ENCODE data around the gene B9D1. TPM values are rescaled to one million over a fixed set of nuclear protein-coding genes. Genes with fewer than 3 reads are reported as not detected.

Gene B9D1
- total RNA-seq, 8 experiments from 2014 or later, result 22.5 to 48.1 (median 36.5) TPM

GRCh38 chr17:19304751-19305150, 57.8 kb downstream of the B9D1 start:
- 83 to 100% (median 100%) methylated on average over 1 to 4 of the region's 5 CpGs; no CpG with 5 or more reads in 4 of the 10 experiments for WGBS, 10 experiments
- H3K27ac ChIP-seq, result no peak overlapping the region
- in situ Hi-C loops (cut with MboI; ENCODE audit: low pct_unique_long_range_greater_than_20kb in 2 of 9, low sequenced_read_pairs in 9 of 9, unreplicated experiment in 9 of 9), result no loop called here
- no peak overlapping the region for H3K4me3 ChIP-seq
- ATAC-seq (replicated peaks in 6 of 8), result no peak
- peaks cover 0 to 3% of the 10 kb centered on the region in 2 donors for H3K4me1 ChIP-seq (replicated peaks in 1 of 2)

- WGBS, 10 experiments, result 80 to 100% (median 82%) methylated on average over 2 to 4 of the region's 7 CpGs; no CpG with 5 or more reads in 6 of the 10 experiments
- Histone ChIP-seq H3K4me3 (no peak overlapping the region), H3K27ac (no peak overlapping the region), H3K4me1 (replicated peaks in 1 of 2) (peaks cover 3 to 8% of the 10 kb centered on the region in 2 donors)
- in situ Hi-C loops (cut with MboI; ENCODE audit: low pct_unique_long_range_greater_than_20kb in 2 of 9, low sequenced_read_pairs in 9 of 9, unreplicated experiment in 9 of 9), result no loop called here
- ATAC-seq (replicated peaks in 6 of 8), result peak in 5 of 8 experiments; percentile 44 to 82 (median 64)
These were observed 58.3 kb downstream of the B9D1 start for GRCh38 chr17:19304209-19304608.

GRCh38 chr17:19303367-19303776, 59.2 kb downstream of the B9D1 start:
- 98 to 100% (median 100%) methylated on average over 2 to 5 of the region's 9 CpGs; no CpG with 5 or more reads in 7 of the 10 experiments for WGBS, 10 experiments
- Histone ChIP-seq H3K4me3 (no peak overlapping the region), H3K4me1 (replicated peaks in 1 of 2) (peaks cover 6 to 10% of the 10 kb centered on the region in 2 donors), H3K27ac (no peak overlapping the region)
- in situ Hi-C loops (cut with MboI; ENCODE audit: low pct_unique_long_range_greater_than_20kb in 2 of 9, low sequenced_read_pairs in 9 of 9, unreplicated experiment in 9 of 9), result no loop called here
- peak in 2 of 8 experiments; percentile 4 to 12 for ATAC-seq (replicated peaks in 6 of 8)

GRCh38 chr17:19302791-19303331, 59.7 kb downstream of the B9D1 start:
- Histone ChIP-seq H3K4me1 (replicated peaks in 1 of 2) (peaks cover 9 to 13% of the 10 kb centered on the region in 2 donors), H3K27ac (peak overlapping the region in 1 of 2 donors; percentile 33), H3K4me3 (no peak overlapping the region)
- ATAC-seq (replicated peaks in 6 of 8), result peak in 2 of 8 experiments; percentile 16 to 48
- WGBS, 10 experiments, result 50 to 100% (median 82%) methylated on average over 1 to 9 of the region's 9 CpGs; no CpG with 5 or more reads in 2 of the 10 experiments
- in situ Hi-C loops (cut with MboI; ENCODE audit: low pct_unique_long_range_greater_than_20kb in 2 of 9, low sequenced_read_pairs in 9 of 9, unreplicated experiment in 9 of 9), result no loop called here

- 60 to 100% (median 97%) methylated on average over 1 to 9 of the region's 9 CpGs; no CpG with 5 or more reads in 3 of the 10 experiments for WGBS, 10 experiments
- H3K27ac ChIP-seq, result no peak overlapping the region
- in situ Hi-C loops (cut with MboI; ENCODE audit: low pct_unique_long_range_greater_than_20kb in 2 of 9, low sequenced_read_pairs in 9 of 9, unreplicated experiment in 9 of 9), result no loop called here
- ATAC-seq (replicated peaks in 6 of 8), result no peak
- H3K4me1 ChIP-seq (replicated peaks in 1 of 2), result peaks cover 9 to 13% of the 10 kb centered on the region in 2 donors
- H3K4me3 ChIP-seq, result no peak overlapping the region
These were observed 60.5 kb downstream of the B9D1 start for GRCh38 chr17:19301973-19302372.

GRCh38 chr17:19301274-19301951, 61.1 kb downstream of the B9D1 start:
- Histone ChIP-seq H3K4me1 (replicated peaks in 1 of 2) (peaks cover 9 to 13% of the 10 kb centered on the region in 2 donors), H3K4me3 (no peak overlapping the region), H3K27ac (no peak overlapping the region)
- 80 to 100% (median 94%) methylated on average over 1 to 2 of the region's 5 CpGs; no CpG with 5 or more reads in 3 of the 10 experiments for WGBS, 10 experiments
- peak in 2 of 8 experiments; percentile 43 to 71 for ATAC-seq (replicated peaks in 6 of 8)
- in situ Hi-C loops (cut with MboI; ENCODE audit: low pct_unique_long_range_greater_than_20kb in 2 of 9, low sequenced_read_pairs in 9 of 9, unreplicated experiment in 9 of 9), result no loop called here

- in situ Hi-C loops (cut with MboI; ENCODE audit: low pct_unique_long_range_greater_than_20kb in 2 of 9, low sequenced_read_pairs in 9 of 9, unreplicated experiment in 9 of 9), result no loop called here
- H3K27ac ChIP-seq, result no peak overlapping the region
- no peak overlapping the region for H3K4me3 ChIP-seq
- H3K4me1 ChIP-seq (replicated peaks in 1 of 2), result peaks cover 9 to 13% of the 10 kb centered on the region in 2 donors
- ATAC-seq (replicated peaks in 6 of 8), result no peak
- 82 to 100% (median 95%) methylated on average over 2 to 6 of the region's 7 CpGs; no CpG with 5 or more reads in 4 of the 10 experiments for WGBS, 10 experiments
These were observed 62.7 kb downstream of the B9D1 start for GRCh38 chr17:19299866-19300265.

- H3K27ac ChIP-seq, result no peak overlapping the region
- in situ Hi-C loops (cut with MboI; ENCODE audit: low pct_unique_long_range_greater_than_20kb in 2 of 9, low sequenced_read_pairs in 9 of 9, unreplicated experiment in 9 of 9), result no loop called here
- no peak overlapping the region for H3K4me3 ChIP-seq
- WGBS, 10 experiments, result 40 to 88% (median 71%) methylated on average over 1 to 4 of the region's 4 CpGs; no CpG with 5 or more reads in 3 of the 10 experiments
- peak in 1 of 8 experiments; percentile 4 for ATAC-seq (replicated peaks in 6 of 8)
- peaks cover 9 to 13% of the 10 kb centered on the region in 2 donors for H3K4me1 ChIP-seq (replicated peaks in 1 of 2)
These were observed 63.2 kb downstream of the B9D1 start for GRCh38 chr17:19299214-19299747.

GRCh38 chr17:19298569-19299213, 63.8 kb downstream of the B9D1 start:
- Histone ChIP-seq H3K27ac (no peak overlapping the region), H3K4me1 (replicated peaks in 1 of 2) (peaks cover 9% of the 10 kb centered on the region in 2 donors), H3K4me3 (no peak overlapping the region)
- in situ Hi-C loops (cut with MboI; ENCODE audit: low pct_unique_long_range_greater_than_20kb in 2 of 9, low sequenced_read_pairs in 9 of 9, unreplicated experiment in 9 of 9), result no loop called here
- peak in 4 of 8 experiments; percentile 16 to 69 (median 42) for ATAC-seq (replicated peaks in 6 of 8)
- WGBS, 10 experiments, result 20 to 85% (median 55%) methylated on average over 3 to 6 of the region's 6 CpGs; no CpG with 5 or more reads in 1 of the 10 experiments

GRCh38 chr17:19296786-19297778, 65.4 kb downstream of the B9D1 start:
- Histone ChIP-seq H3K27ac (no peak overlapping the region), H3K4me1 (replicated peaks in 1 of 2) (peaks cover 9% of the 10 kb centered on the region in 2 donors)
- 58 to 98% (median 88%) methylated on average over 2 to 10 of the region's 11 CpGs for WGBS, 10 experiments

GRCh38 chr17:19295473-19296135, 66.9 kb downstream of the B9D1 start:
- Histone ChIP-seq H3K4me1 (replicated peaks in 1 of 2) (peaks cover 9% of the 10 kb centered on the region in 2 donors), H3K27ac (no peak overlapping the region), H3K4me3 (no peak overlapping the region)
- in situ Hi-C loops (cut with MboI; ENCODE audit: low pct_unique_long_range_greater_than_20kb in 2 of 9, low sequenced_read_pairs in 9 of 9, unreplicated experiment in 9 of 9), result no loop called here
- WGBS, 10 experiments, result 60 to 100% (median 81%) methylated on average over 1 to 6 of the region's 8 CpGs; no CpG with 5 or more reads in 2 of the 10 experiments
- peak in 2 of 8 experiments; percentile 22 to 35 for ATAC-seq (replicated peaks in 6 of 8)

More at GRCh38 chr17:19296786-19297778, 65.4 kb downstream of the B9D1 start:
- ATAC-seq (replicated peaks in 6 of 8), result no peak
- no peak overlapping the region for H3K4me3 ChIP-seq
- in situ Hi-C loops (cut with MboI; ENCODE audit: low pct_unique_long_range_greater_than_20kb in 2 of 9, low sequenced_read_pairs in 9 of 9, unreplicated experiment in 9 of 9), result no loop called here

Measured in motor neuron (in vitro differentiated cells).